DMS 273 treated with DMSO at 0.1 percent for 48 hours (cell line): Measurements from ENCODE around the gene A1BG.
A peak's percentile ranks its signal among the peaks of the same experiment; 100 is the strongest.

Experiments
- DNase-seq: peaks from one replicate; lab custom pipeline; 2025; lab: John Stamatoyannopoulos, UW

The A1BG gene

GRCh38 chr19:58352760-58353671 is at the start of gene A1BG:
Gene A1BG, minus strand, starts transcription at chr19:58353492. Its CDS starts 55 bp downstream, at chr19:58353437.
- no peak for DNase-seq

- DNase-seq = no peak
These were observed 48.6 kb upstream of the A1BG start for GRCh38 chr19:58401840-58402421.

DNA sequence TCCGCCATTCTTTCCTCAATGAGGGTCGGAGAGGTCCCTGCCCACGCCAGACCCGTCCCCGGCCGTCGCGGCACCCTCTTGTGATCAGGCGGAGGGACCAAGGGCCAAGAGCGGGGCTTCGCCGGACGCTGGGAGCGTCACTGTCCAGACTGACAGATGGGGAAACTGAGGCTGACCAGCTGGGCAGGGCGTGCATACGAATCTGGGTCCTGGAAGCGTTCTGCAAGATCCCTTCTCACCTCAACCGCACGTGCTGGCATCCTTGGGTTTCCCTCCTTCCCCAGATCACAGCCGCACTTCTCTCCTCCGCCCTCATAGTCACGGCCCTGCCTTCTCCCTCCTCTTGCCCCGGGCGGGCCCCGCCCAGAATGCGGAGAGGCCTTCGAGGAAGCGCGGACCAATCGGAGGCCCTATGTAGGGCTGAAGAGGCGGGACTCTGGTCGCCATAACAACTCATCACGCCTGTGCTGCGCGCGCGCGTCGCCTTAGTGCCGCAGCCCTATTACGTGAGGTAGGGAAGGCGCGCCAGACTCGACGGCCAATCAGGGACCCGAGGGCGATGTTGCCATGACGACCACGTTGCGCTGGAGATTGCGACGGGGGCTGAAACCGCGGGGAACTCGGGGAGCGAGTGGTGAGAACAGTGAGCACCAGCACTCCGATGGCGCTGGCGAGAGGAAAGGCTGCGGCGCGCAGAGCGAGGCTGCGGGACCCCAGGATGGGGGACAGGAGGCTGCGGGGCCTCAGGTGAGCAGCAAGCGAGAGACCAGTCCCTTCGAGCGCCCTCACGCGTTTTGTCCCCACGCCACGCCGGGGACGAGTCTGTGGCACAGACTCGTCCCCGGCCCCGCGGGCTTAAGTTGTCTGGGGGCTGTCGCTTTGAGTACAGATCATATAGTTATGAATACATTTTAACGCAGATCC is 47.9 kb upstream of the A1BG start:
- DNase-seq = peak; percentile 97

DNA sequence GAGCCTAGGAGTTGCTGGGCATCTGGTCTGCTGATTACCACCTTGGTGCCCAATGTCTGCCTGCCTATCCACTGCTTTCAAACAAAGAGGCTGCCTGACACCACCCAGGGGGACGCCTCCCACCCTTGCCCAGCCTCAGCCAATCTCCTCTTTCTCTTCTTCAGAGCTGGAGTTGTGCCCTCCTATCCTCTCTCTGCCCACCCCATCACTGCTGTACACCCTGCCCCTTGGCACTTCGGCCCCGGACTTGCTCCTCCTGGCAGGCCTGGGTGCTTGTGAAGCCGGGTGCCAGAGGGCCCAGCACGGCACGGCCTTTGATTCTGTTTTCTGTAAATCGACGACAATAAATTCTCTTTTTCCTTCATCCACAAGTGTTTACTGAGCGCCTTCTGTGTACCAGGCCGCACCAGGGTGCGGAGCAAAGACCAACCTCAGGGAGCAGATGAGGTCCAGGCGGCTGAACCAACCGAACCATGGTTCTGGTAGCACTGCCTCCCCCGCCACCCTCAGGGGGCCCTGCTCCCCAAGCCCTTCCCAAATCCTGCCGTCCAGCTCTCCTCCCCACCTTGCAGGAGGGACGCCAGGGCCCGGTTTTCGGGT is 47.1 kb upstream of the A1BG start:
- no peak for DNase-seq

GRCh38 chr19:58399903-58400302 is 46.6 kb upstream of the A1BG start:
- no peak for DNase-seq

GRCh38 chr19:58398545-58398944 is 45.3 kb upstream of the A1BG start:
- no peak for DNase-seq

DNA sequence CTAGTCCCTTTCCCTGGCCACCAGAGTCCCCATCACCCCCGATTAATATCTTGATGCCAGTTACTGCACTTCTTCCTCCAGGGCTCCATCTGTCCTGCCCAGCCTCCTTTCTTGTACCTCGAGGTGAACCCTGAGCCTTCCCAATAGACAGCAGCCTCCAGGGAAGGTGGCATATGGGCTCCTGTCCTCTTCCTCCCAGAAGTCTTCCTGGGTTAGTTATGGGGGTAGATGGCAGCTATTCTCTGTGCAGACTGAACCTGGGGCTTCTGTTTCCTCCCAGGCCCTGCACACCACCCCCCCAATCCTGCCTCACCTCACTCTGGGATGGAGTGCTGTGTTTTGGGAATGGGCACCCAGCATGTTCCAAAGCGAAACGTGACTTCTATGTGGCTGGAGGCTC is 44.8 kb upstream of the A1BG start:
- no peak for DNase-seq

- DNase-seq = peak; percentile 67
These were observed 44.3 kb upstream of the A1BG start for GRCh38 chr19:58397533-58398037.

- DNase-seq = no peak
These were observed 43.6 kb upstream of the A1BG start for GRCh38 chr19:58396691-58397532.

DNA sequence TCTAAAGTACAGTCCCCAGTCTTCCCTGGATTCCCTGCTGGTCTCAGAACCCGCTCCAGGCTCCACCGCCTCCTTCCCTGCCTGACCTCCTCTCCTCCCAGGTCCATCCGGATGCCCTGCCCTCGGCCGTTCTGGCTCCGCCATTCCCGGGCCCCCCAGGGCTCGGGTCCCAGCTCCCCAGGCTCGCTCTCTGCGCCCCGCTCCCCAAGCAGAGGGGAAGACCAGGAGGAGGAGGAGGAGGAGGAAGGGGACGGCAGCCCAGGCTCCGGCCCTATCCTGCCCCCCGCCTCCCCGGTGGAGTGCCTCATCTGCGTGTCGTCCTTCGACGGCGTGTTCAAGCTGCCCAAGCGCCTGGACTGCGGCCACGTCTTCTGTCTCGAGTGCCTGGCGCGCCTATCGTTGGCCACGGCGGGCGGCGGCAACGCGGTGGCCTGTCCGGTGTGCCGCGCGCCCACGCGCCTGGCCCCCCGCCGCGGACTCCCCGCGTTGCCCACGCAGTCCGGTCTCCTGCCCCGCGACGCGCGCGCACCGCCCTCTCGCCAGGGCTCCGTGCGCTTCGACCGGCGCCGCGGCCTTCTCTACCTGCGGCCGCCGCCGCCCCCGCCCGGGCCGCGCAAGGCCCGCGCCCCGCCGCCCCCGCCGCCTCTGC is 42.8 kb upstream of the A1BG start:
- DNase-seq = no peak

DNA sequence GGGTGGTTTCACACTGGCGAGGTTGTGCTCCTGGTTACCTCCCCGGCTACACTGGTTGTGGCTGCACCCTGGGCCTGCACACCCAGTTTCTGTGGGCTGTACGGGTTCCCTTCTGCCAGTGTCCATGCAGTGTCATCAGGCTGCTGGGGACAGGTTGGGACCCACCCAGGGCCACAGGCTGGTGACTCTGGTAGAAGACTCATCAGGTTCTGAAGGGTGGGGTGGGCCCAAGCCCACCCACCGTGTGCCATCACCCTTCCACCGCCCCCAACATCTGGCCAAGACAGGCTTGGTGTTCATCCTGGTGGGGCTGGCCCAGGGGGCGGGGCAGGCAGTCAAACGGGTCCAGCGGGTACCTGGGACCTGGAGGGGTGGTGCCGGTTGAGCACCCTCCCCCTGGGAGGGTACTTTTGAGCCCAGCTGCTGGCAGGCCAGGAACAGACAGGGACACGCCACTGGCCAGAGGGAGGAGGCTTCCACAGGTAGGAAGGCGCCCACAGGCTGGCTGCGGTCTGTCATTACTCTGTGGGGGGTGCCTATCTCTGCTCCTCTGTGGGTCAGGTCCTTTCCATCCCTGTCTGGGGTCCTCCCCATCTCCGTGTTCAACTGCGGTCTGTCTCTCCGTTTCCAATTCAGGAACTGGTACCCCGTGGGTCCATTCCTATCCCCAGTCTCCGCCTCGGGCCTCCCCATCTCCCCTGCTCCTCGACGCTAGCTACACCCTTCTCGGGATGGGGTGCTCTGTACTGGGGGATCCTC is 42.1 kb upstream of the A1BG start, which contains the start of gene RNF225:
TSS of gene RNF225 (plus strand) at position 437 of the 759 bp plus-strand sequence. CDS start 434 bp downstream, outside the sequence.
- DNase-seq = no peak

DNA sequence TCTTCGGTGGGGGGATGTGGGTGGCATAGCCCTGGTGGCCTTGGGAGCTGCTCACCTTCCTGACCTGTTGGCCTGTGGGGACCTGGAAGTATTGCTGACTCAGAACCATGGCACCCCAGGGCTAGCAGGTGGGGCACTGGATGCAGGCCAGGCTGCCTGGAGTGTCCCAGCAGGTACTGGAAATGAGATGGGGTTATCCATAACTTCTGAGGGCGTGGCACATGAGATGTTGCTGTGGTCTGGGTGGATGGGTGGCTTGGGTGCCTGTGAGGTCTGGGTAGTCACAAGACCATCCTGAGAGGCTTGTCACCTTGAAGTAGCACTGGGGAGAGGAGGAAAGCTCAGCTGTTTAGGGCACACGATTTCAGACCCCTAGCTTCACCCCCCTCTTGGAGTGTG is 41.5 kb upstream of the A1BG start:
- DNase-seq = no peak

DNA sequence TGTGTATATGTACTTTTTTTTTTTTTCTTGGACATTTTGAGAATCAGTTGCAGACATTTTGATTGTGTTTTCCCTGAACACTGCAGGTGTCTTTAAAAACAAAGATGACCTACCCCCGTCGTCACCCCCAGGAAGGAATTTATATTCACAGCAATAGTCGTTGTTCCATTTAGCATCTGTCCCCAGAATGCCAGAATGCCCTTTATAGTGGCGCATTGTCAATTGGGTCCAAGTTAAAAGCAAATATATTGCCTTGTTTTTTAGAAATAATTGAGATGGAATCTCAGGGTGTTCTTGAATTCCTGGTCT is 40.4 kb upstream of the A1BG start:
- no peak for DNase-seq

GRCh38 chr19:58392945-58393724 is 39.8 kb upstream of the A1BG start:
- no peak for DNase-seq

GRCh38 chr19:58388175-58388526 is 34.9 kb upstream of the A1BG start:
- DNase-seq = no peak

DNA sequence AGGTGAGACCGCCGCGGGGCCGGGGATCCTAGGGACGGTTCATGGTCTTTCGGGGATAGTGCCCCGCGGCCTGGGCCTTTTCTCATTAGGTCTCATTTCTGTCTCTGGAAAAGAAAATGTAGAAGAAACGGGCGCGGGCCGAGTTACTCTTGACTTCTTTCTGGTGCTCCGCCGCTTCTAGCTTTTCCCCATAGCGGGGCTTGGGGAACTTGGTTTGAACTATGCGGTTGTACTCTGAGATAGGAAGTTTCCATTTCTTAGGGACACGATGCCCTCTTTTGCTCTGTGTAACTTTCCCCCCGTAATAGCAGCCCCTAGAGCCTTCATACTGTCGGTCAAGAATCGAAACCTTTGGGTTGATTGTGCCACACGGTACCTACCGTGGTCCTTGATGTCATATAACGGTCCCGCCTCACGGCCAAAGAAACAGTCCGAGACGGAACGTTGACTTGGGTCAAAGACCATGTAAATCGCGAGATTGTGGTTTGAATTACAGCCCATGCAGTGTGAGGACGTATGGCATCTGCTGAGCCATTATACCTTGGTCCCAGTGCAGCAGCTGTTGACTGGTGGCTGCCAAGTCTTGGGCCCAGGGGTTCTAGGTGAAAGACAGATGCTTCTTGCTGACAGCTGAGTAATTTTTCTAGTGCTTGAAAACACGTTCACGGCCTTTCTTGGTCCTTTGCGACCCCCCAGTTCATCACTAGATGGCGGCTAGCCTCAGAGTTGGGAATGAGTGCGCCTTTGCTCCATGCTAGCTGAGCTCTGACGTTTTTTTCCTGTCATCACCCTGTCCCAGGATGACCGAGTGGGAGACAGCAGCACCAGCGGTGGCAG is 34.3 kb upstream of the A1BG start:
- DNase-seq = peak; percentile 27

DNA sequence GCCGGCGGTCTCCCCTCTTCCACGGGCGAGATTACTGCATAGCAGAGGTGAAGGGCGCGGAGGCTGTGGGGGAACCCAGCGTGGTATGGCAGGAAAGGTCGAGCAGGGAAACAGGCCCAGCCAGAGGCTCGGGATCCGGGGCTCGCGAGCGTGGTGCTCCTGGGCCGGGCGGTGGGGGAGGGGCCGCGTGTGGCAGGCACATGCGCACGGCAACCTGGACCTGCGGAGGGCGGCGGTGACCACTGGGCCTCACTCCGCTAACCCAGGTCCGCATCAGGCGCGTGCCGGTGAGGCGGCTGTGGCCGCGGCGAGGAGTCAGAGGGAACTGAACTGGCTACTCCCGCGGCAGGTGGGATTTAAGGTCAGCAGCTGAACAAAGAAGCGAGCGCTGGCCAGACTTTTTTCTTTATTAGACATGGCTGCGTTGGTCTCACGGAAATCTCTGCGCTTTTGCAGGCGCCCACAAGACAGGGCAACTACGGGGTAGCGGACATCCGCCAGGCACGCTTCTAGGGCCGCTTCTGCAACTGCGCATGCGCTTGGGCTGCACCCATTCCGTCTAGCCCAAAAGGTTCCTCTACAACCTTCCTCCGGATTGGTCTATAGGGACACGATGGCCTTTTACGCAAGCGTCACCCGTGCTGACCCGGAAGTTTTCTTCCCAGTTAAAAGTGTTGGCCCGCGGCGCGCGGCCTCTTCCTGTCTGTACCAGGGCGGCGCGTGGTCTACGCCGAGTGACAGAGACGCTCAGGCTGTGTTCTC is 33.5 kb upstream of the A1BG start, which contains the start of gene RPS5:
TSS of gene RPS5 (plus strand) at position 694 of the 762 bp plus-strand sequence. CDS start 869 bp downstream, outside the sequence.
- peak; percentile 98 for DNase-seq
